ENCODE data around the gene AUTS2.

AUTS2 gene

GRCh38 chr7:69706070-69706469, 107.8 kb downstream of the AUTS2 start:
- Histone ChIP-seq H3K27ac (ENCODE audit: extremely low read depth, low read depth, low read length) (no peak overlapping the region), H3K36me3 (ENCODE audit: control insufficient read depth in 2 of 2, insufficient read depth in 1 of 2, low read length in 2 of 2) (no peaks in the 10 kb centered on the region), H3K9me3 (ENCODE audit: control insufficient read depth, insufficient read depth, low read depth, low read length) (no peaks in the 10 kb centered on the region), H3K4me3 (ENCODE audit: low read depth, low read length) (no peak overlapping the region), H3K4me1 (ENCODE audit: control insufficient read depth, insufficient read depth, low read length) (peaks cover 44% of the 10 kb centered on the region)
- ChIA-PET CTCF (interaction anchor here (0.6 to 1.1 kb wide), 3 partner anchors 18 to 432 kb away, joined by 3 to 5 read pairs (median 3); no protein-coding TSS in a partner anchor), POLR2A (no interaction called here)
- TF ChIP-seq ZFP3 (tag by site-specific recombination; IDR thresholded peaks at IDR 0.05; ENCODE audit: low read depth), result no peak
- TF ChIP-seq PRDM4 (tag by site-specific recombination; IDR thresholded peaks at IDR 0.05), result no peak
- no peak for TF ChIP-seq ZNF645 (tag by site-specific recombination; IDR thresholded peaks at IDR 0.05)
- TF ChIP-seq GLIS1 (tag by site-specific recombination; IDR thresholded peaks at IDR 0.05), result no peak
- TF ChIP-seq ZNF585B (tag by site-specific recombination; IDR thresholded peaks at IDR 0.05), result no peak
- no peak for TF ChIP-seq ZSCAN5A (tag by site-specific recombination; IDR thresholded peaks at IDR 0.05)
- TF ChIP-seq ZNF433 (tag by site-specific recombination; IDR thresholded peaks at IDR 0.05; ENCODE audit: low read depth), result no peak
- TF ChIP-seq ZNF335 (tag by site-specific recombination; conservative IDR thresholded peaks at IDR 0.05), result no peak
- no peak for TF ChIP-seq PATZ1 (tag by site-specific recombination; IDR thresholded peaks at IDR 0.05)
- no peak for TF ChIP-seq ZFHX2 (tag by site-specific recombination; conservative IDR thresholded peaks at IDR 0.05)
- TF ChIP-seq IKZF3 (tag by site-specific recombination; IDR thresholded peaks at IDR 0.05), result no peak
- TF ChIP-seq ZNF473 (tag by site-specific recombination; IDR thresholded peaks at IDR 0.05), result no peak
- no peak for TF ChIP-seq ZNF398 (tag by site-specific recombination; IDR thresholded peaks at IDR 0.05)
- no peak for TF ChIP-seq HOXC10 (CRISPR knock-in tag; IDR thresholded peaks at IDR 0.05)
- TF ChIP-seq KLF1 (tag by site-specific recombination; IDR thresholded peaks at IDR 0.05), result no peak
- TF ChIP-seq ZNF394 (tag by site-specific recombination; IDR thresholded peaks at IDR 0.05; ENCODE audit: borderline replicate concordance), result no peak
- no peak for TF ChIP-seq ZNF280D (tag by site-specific recombination; IDR thresholded peaks at IDR 0.05)
- TF ChIP-seq ZNF501 (tag by site-specific recombination; IDR thresholded peaks at IDR 0.05), result no peak
- no peak for TF ChIP-seq PRDM2 (tag by site-specific recombination; IDR thresholded peaks at IDR 0.05; ENCODE audit: borderline replicate concordance)
